Bone marrow (tissue), 2 donors: Measurements from ENCODE around the gene ADAM11.
"Not testable (repeated sequence)": the region's sequence is repeated elsewhere in the genome, so short reads cannot be mapped to it uniquely, and the experiment has no call there.

Experiments used
- DNase-seq, 2 donors: peaks; one replicate each; lab custom pipeline; 2025; lab: John Stamatoyannopoulos, UW

ADAM11 gene

GRCh38 chr17:44794851-44795413 lies 36.1 kb downstream of the ADAM11 start:
- peak in 1 of 2 donors; percentile 63 for DNase-seq

GRCh38 chr17:44795421-44795820 lies 36.6 kb downstream of the ADAM11 start:
- DNase-seq, result no peak

DNA sequence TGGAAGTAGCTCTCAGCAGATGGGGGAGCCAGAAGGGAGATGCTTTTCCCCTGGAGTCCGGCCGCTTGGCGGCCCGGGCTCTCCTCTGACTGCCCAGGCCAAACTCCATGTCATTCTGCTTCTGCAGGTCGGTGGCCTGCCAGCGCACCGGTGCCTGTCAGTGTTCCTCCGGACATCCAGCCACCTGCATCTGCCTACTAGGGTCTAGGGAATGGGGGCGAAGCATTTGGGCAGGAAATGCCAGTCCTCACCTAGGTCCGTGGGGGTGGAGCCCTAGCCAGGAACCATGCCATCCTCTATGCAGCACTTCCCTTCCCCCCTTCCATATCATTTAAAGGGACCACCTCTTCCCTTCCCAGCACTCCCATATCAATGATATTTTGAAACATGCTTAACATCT lies 37.1 kb downstream of the ADAM11 start:
- no peak for DNase-seq

- DNase-seq, result no peak
These were observed 37.9 kb downstream of the ADAM11 start for GRCh38 chr17:44796731-44797130.

GRCh38 chr17:44797802-44798201 lies 39.0 kb downstream of the ADAM11 start:
- DNase-seq, result no peak

- DNase-seq, result no peak
These were observed 39.6 kb downstream of the ADAM11 start for GRCh38 chr17:44798356-44798755.

DNA sequence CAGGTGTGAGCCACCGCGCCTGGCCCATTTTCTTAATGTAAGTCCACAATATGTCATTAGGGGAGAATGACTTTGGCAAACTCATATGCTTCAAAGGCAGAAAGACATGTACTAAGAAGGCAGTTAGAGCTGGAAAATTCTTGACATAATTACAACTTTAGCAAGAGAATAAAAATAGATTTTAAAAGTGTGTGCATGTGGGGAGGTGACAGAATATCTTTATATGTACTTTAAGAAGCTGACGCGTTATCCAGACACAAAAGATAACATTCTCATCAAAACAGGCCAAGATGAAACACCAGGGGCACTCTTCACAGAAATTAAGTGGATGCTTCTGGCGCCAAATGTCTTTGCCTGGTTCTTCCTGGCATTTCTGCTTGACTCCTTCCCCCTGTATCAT lies 43.1 kb downstream of the ADAM11 start:
- DNase-seq, result no peak

DNA sequence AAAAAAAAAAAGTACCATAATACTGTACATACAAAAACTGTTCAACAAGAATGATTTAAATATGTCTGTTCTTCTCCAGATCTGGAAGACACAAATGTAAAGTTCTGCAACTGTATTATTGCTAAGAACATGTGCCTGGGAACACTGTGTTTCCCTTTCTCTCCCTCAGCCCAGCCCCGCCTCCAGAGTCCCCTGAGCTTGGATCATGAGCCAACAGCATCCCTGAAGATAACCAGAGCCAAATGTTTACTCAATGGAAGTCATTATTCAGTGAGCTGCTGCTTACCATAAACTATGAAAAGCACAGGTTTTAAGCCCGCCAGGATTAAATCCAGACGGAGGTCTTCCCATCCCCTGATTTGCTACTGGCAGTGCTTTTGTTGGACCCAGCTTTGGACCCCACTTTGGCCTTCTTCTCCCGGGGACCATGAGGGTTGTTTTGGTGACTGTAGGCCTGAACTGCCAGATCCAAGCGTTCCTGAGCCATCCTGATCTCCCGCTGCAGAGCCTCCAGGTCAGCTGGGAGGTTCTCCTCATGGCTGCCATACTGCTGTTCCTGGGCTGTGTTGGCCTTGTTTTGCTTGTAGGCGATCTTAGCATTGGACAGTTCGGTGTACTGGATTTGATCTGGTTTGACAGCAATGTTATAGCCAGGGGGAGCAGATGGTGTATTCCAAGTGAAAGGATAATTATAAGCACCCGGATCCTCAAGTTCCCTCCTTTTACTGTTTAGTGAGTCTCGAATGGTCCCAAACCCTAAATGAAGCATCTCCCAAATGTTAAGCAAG lies 45.7 kb downstream of the ADAM11 start:
- DNase-seq, result no peak

GRCh38 chr17:44807093-44807816 lies 48.5 kb downstream of the ADAM11 start:
- DNase-seq, result no peak

DNA sequence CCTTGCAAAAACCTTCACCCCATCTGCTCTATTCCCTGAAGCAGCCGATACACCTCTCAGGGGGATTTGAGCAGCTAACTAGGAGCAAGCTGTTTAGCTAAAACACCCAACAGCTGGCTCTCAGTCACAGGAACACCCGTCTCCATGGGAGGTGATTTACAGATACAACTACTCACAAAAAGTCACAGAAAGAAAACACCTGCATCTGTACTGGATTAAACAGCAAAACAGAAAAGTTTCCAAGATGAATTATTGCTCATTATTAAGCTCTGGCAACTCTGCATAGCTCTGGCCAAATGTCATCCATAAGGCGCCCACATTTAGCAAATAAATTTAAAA lies 49.0 kb downstream of the ADAM11 start:
- no peak for DNase-seq

GRCh38 chr17:44808156-44808555 lies 49.4 kb downstream of the ADAM11 start:
- no peak for DNase-seq

DNA sequence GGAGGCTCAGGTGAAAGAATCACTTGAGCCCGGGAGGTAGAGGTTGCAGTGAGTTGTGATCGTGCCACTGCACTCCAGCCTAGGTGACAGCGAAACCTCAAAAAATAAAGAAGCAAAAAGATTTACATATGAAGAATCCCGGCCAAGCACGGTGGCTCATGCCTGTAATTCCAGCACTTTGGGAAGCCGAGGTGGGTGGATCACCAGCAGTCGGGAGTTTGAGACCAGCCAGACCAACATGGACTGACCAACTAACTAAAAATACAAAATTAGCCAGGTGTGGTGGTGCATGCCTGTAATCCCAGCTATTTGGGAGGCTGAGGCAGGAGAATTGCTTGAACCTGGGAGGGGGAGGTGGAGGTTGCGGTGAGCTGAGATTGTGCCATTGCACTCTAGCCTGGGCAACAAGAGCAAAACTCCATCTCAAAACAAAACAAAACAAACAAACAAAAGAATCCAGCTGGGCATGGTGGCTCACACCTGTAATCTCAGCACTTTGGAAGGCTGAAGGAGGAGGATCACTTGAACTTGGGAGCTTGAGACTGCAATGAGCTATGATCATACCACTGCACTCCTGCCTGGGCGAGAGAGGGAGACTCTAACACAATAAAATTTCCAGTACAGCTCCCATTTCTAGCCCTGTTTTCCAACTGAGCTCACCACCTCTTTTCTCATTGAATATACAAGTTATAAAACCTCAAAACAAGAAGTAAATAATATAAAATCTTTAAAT lies 50.0 kb downstream of the ADAM11 start:
- DNase-seq, result not testable (repeated sequence)

GRCh38 chr17:44812263-44812662 lies 53.5 kb downstream of the ADAM11 start:
- DNase-seq, result no peak

DNA sequence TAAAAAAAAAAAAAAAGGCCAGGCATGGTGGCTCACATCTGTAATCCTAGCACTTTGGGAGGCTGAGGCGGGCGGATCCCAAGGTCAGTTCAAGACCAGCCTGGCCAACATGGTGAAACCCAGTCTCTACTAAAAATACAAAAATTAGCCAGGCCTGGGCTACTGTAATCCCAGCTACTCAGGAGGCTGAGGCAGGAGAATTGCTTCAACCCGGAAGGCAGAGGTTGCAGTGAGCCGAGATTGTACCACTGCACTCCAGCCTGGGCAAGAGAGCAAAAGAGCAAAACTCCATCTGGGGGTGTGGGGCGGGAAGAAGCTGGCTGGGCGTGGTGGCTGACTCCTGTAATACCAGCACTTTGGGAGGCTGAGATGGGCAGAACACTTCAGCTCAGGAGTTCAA lies 59.7 kb downstream of the ADAM11 start:
- DNase-seq, result not testable (repeated sequence)

GRCh38 chr17:44820631-44821212 lies 61.9 kb downstream of the ADAM11 start:
- no peak for DNase-seq

- DNase-seq, result not testable (repeated sequence)
These were observed 66.4 kb downstream of the ADAM11 start for GRCh38 chr17:44825236-44825635.

DNA sequence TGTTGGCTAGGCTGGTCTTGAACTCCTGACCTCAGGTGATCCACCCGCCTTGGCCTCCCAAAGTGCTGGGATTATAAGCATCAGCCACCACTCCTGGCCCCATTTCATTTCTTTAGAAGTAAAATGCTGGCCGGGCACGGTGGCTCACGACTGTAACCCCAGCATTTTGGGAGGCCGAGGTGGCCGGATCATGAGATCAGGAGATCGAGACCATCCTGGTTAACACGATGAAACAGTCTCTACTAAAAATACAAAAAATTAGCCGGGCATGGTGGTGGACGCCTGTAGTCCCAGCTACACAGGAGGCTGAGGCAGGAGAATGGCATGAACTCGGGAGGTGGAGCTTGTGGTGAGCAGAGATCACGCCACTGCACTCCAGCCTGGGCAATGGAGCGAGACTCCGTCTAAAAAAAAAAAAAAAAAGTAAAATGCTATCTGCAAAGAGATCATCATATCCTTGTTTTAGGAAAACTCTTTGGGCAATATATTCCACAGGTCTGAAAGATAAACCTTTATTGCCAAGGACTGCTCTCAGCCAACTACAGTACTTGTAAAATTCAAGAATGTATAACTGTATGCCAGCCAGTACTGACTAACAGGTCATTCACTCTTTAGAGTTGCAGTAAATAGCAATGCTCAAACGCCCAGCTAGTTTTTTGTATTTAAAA lies 67.5 kb downstream of the ADAM11 start:
- DNase-seq, result no peak

DNA sequence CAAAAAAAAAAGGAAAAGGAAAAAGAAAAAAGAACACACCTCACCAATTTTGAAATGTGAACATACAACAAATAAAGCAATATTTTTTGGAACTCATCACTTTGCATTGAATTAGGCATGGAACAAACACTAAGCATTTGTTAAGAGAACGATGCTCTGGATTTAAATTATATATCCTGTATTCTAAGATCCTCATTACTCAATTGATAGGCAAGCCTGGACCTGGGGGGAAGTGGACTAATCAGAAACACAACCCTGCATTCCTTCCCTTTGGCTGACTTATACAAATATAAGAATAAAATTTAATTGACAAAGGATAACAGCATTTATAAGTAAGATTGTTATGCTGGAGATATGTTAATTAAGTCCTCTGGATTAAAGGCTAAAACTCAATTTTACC lies 69.1 kb downstream of the ADAM11 start:
- DNase-seq, result no peak

GRCh38 chr17:44828919-44829522 lies 70.2 kb downstream of the ADAM11 start:
- no peak for DNase-seq

GRCh38 chr17:44829523-44830358 lies 71.0 kb downstream of the ADAM11 start, which contains the start of gene GJC1:
Gene GJC1 (minus strand): TSS chr17:44830287. CDS start chr17:44805817, 24,470 bp downstream.
- peak in 1 of 2 donors; percentile 52 for DNase-seq
